Lower leg skin (tissue), 4 donors: ENCODE data around the gene TBCD. TPM values are rescaled to one million over a fixed set of nuclear protein-coding genes. Genes with fewer than 3 reads are reported as not detected.

ENCODE experiments used
- DNase-seq, 2 donors: peaks; one replicate each; pipeline ENCODE4 v3.0.0-alpha.2; 2019; ENCODE audit warnings: low spot score in 2 of 2
- H3K4me3 ChIP-seq: fragments of 200-600 bp; sonication (generic); 2 replicates; pipeline ENCODE4 v1.5.1; 2017; ENCODE audit warnings: mild to moderate bottlenecking, low read depth; ENCODE audit not compliant: poor library complexity, severe bottlenecking
- CTCF ChIP-seq, 3 donors: fragments of 450-650 bp; IDR thresholded peaks; one replicate each; pipeline ENCODE4 v1.5.1; 2016; ENCODE audit warnings: antibody characterized with exemption in 3 of 3, mild to moderate bottlenecking in 3 of 3, moderate library complexity in 2 of 3
- POLR2A ChIP-seq, 2 donors: fragments of 450-650 bp; IDR thresholded peaks; one replicate each; pipeline ENCODE4 v1.6.1; 2016 to 2017; ENCODE audit warnings: antibody characterized with exemption in 2 of 2, mild to moderate bottlenecking in 1 of 2, moderate library complexity in 1 of 2
- WGBS, 2 donors: methylation state at CpG; one replicate each; pipeline ENCODE4 v1.1.5; 2018; 5-methylcytosine and 5-hydroxymethylcytosine counted together
- intact Hi-C: fragments of 100-400 bp; cut with DNase I; formaldehyde crosslinking; loops from one replicate; pipeline ENCODE4 v1.15.0; 2023; ENCODE audit warnings: low total_unique reads
- total RNA-seq, 4 donors: library from RNA; depleted of rRNA; stranded (reverse); fragments of >200 nt; gene quantifications; one replicate each; pipeline ENCODE4 v1.1.0, GENCODE V29; 2016

TBCD gene
- total RNA-seq, 4 donors from 2014 or later, result 38.7 to 73.4 (median 51.5) TPM

DNA sequence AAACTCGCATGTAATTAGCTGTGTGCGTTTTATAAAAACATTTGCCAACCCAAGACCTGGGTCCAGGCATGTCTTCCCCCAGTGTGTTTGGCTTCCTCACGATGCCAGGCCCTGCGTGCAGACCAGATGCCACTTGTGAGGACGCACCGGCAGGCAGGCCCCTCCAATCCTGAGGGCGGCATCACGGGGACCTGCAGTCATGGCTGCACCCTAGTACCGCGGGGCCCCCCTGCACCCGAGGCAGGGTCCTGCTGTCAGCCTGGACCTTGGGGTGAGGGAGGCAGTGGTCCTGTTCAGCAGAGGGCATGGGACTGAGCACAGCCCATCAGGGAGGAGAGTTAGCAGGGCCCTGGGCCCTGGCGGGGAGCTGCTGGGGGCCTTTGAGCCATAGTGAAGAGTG, 143.2 kb downstream of the TBCD start:
- DNase-seq, result no peak
- no peak overlapping the region for H3K4me3 ChIP-seq
- no peak for TF ChIP-seq POLR2A (IDR thresholded peaks at IDR 0.05)
- TF ChIP-seq CTCF (IDR thresholded peaks at IDR 0.05), result no peak
- 91 to 92% methylated on average over 10 to 11 of the region's 12 CpGs for whole genome bisulfite sequencing, 2 donors
- intact Hi-C loops, result no loop called here

GRCh38 chr17:82896071-82897000, 144.5 kb downstream of the TBCD start:
- 90 to 91% methylated on average over 29 of the region's 29 CpGs for WGBS, 2 donors
- no peak for DNase-seq
- intact Hi-C loops, result no loop called here
- H3K4me3 ChIP-seq, result no peak overlapping the region
- TF ChIP-seq POLR2A (IDR thresholded peaks at IDR 0.05) (no peak), CTCF (IDR thresholded peaks at IDR 0.05) (no peak)

DNA sequence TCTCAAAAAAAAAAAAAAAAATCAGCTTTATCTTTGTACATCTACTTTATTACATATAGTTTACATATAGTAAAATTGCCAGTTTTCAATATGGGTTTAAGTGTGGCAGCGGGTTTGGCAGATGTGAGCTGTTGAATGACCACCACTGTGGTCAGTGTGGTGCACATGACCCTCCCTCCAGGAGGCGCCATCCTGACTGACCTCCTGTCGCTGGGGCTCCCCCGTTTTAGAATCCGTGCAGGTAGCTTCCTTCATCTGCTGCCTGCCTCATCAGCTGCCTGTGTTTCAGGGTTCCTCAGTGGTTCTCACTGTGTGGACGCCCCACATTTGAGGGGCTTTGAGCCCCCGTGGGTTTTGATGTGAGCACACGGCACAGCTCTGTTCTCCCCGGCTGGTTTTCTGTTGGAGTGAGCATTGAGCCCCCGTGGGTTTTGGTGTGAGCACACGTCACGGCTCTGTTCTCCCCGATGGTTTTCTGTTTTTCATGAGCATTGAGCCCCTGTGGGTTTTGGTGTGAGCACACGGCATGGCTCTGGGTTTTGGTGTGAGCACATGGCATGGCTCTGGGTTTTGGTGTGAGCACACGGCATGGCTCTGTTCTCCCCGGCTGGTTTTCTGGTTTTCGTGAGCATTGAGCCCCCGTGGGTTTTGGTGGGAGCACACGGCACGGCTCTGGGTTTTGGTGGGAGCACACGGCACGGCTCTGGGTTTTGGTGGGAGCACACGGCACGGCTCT, 145.8 kb downstream of the TBCD start:
- WGBS, 2 donors, result 90 to 94% methylated on average over 21 to 24 of the region's 24 CpGs
- intact Hi-C loops, result no loop called here
- no peak for DNase-seq
- TF ChIP-seq CTCF (IDR thresholded peaks at IDR 0.05) (no peak), POLR2A (IDR thresholded peaks at IDR 0.05) (no peak)
- H3K4me3 ChIP-seq, result no peak overlapping the region

DNA sequence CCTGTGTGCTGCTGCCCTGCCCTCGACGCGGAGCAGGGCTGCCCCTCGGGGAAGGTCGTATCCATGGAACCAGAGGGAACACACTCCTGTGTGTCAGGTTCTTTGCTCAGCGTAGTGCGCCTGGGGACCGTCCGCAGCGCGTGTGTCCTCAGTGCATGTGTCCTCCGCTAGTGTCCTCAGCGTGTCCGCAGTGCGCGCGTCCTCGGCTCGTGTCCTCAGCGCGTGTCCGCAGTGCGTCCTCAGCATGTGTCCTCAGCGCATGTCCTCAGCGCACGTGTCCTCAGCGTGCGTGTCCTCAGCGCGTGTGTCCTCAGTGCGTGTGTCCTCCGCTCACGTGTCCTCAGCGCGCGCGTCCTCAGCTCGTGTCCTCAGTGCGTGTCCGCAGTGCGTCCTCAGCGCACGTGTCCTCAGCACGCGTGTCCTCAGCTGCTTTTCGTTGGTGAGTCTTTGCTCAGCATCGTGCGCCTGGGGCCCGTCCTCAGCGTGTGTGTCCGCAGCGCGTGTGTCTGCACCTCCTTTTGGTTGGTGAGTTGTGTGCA, 147.2 kb downstream of the TBCD start:
- DNase-seq, result no peak
- intact Hi-C loops, result no loop called here
- no peak for TF ChIP-seq CTCF (IDR thresholded peaks at IDR 0.05)
- no peak for TF ChIP-seq POLR2A (IDR thresholded peaks at IDR 0.05)
- 92 to 96% methylated on average over 53 of the region's 53 CpGs for WGBS, 2 donors
- H3K4me3 ChIP-seq, result no peak overlapping the region

DNA sequence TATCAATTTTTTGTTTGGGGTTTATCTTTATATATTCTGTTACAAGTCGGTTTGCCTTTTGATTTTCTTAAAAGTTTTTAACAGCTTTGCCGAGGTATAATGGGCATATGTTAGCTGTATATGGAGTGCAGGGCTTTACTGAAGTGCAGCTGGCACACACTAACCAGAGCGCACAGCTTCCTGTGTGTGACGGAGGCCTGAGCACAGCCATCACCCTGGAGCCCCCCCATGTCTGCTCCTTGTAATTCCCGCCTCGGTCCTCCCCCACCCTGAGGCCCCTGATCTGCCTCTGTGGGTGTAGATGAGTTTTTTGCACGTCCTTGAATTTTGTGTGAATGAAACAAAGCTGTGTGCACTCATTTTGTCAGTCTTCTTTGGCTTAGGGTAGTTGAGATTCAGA, 148.1 kb downstream of the TBCD start:
- H3K4me3 ChIP-seq, result no peak overlapping the region
- TF ChIP-seq CTCF (IDR thresholded peaks at IDR 0.05) (no peak), POLR2A (IDR thresholded peaks at IDR 0.05) (no peak)
- 79 to 89% methylated on average over 7 of the region's 7 CpGs for WGBS, 2 donors
- intact Hi-C loops, result no loop called here
- DNase-seq, result no peak
